ENCODE results near the gene RAD9B. TPM values are rescaled to one million over a fixed set of nuclear protein-coding genes. Genes with fewer than 3 reads are reported as not detected.
A peak's percentile ranks its signal among the peaks of the same experiment; 100 is the strongest.

RAD9B gene
- total and polyA plus RNA-seq, 10 of the 15 experiments (the other 5 are each of a cell fraction or from before 2014, with no cell fraction given): 0.54 to 2.0 (median 1.3) TPM

DNA sequence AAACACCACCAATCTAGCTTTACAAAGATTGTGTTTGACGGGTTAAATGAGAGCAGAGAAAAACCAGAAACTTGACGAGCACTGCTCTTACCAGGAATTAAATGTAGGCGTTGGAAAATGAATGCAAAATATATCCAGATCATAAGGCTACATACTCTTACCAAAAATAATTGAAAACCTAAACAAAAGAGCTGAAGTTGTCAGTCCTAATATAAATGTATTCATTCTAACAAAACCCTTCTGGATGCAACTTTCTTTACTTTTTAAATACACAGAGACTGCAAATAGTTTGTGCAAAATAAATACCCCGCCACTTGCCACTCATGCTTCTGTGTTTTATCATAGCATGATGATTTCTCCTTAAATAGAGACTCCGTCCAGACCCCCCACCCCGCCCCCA lies 32.7 kb downstream of the RAD9B start (continued):
- no peak for TF ChIP-seq SRF (IDR thresholded peaks at IDR 0.05; ENCODE audit: low read depth in 2 of 2, low read length in 2 of 2)

DNA sequence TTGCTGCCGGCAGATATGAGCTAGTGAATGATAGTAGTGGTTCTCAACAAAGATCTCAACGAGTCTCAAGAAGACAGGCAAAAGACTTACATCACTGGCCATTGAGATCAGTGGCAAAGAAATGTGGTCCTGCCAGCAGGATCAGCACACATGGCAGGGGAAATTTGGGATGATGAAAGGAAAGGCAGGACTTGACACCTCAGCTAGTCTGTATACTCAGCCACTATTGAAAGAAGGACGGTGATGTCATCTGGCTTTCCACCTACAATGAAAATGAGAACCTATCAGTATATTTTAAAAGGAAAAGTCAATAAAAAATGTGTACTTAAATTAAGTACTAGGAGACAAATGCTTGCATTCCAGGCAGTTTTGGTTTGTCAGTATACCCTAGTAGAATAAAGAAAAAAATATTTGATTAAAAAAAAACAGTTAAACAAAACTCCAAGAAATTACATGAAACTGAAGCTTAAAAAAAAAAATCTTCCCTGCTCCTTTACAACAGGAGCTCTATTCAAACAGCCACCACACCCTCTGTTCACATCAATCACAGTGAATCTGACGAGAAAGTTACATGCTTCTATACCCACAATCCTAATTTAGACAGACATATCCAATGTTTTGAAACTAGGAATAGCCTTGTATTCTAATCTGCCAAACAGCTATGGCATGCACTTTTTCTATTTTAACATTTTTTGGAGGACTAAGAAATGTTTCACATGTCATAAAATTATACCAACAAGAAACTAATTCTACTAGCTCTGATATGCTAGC lies 34.9 kb downstream of the RAD9B start:
- intact Hi-C loops (cut with micrococcal nuclease; ENCODE audit: unreplicated experiment): loop anchor here (10.0 kb wide), 1 partner anchor 348 kb away; no protein-coding TSS in a partner anchor
- Histone ChIP-seq H3K4me1 (ENCODE audit: control insufficient read depth, insufficient read depth, low read length) (peaks cover 55% of the 10 kb centered on the region), H3K27ac (ENCODE audit: control insufficient read depth, insufficient read depth) (peak overlapping the region; percentile 13; the same call in 1 of the 2 replicates), H2AFZ (ENCODE audit: control insufficient read depth, low read depth, low read length) (no peak overlapping the region), H3K27me3 (replicated peaks in 1 of 2; ENCODE audit: control insufficient read depth in 2 of 2, insufficient read depth in 2 of 2, low read length in 1 of 2) (no peaks in the 10 kb centered on the region), H3K9me3 (replicated peaks; ENCODE audit: control insufficient read depth, insufficient read depth, low read length) (no peaks in the 10 kb centered on the region), H3K9ac (ENCODE audit: control insufficient read depth, insufficient read depth, low read length) (no peak overlapping the region), H3K36me3 (ENCODE audit: control insufficient read depth in 2 of 2, insufficient read depth in 2 of 2, low read length in 1 of 2) (peaks cover 7 to 36% of the 10 kb centered on the region in 2 experiments), H3K4me2 (ENCODE audit: control insufficient read depth, insufficient read depth) (no peak overlapping the region), H3K79me2 (ENCODE audit: control insufficient read depth, insufficient read depth, low read length) (peaks cover 56% of the 10 kb centered on the region), H4K20me1 (ENCODE audit: control insufficient read depth, insufficient read depth) (no peaks in the 10 kb centered on the region), H3K4me3 (no peak overlapping the region)
- ChIA-PET RAD21 (ENCODE audit: unreplicated experiment) (interaction anchor here (0.6 to 1.6 kb wide), 4 partner anchors 9 to 66 kb away, joined by 3 to 5 read pairs (median 3); no protein-coding TSS in a partner anchor), POLR2A (interaction anchor here (0.7 to 10.4 kb wide), 3 partner anchors 10 to 41 kb away, joined by 3 to 122 read pairs (median 5); no protein-coding TSS in a partner anchor), CTCF (interaction anchor here (0.9 to 2.0 kb wide), 4 partner anchors 11 to 69 kb away, joined by 3 to 6 read pairs (median 3); partner anchors contain the start of gene GPN3), SMC1A (ENCODE audit: uncharacterized antibody, unreplicated experiment) (interaction anchor here (0.6 to 18.4 kb wide), 6 partner anchors 9 to 63 kb away, joined by 3 to 308 read pairs (median 10); no protein-coding TSS in a partner anchor)
- DNase-seq (ENCODE audit: low read depth, low spot score) (no peak), FAIRE-seq (no peak), ATAC-seq (no peak)
- no TSS peak for BruUV-seq (replicated peaks)
- in situ Hi-C loops (cut with MboI): no loop called here
- WGBS (ENCODE audit: insufficient coverage, insufficient replicate concordance, low lambda C conversion rate, missing lambda C conversion rate): 96% methylated on average over 4 of the region's 4 CpGs
- TF ChIP-seq PML (IDR thresholded peaks at IDR 0.05; ENCODE audit: low read length) (no peak), POLR2A (IDR thresholded peaks at IDR 0.05; ENCODE audit: low read depth, low read length) (no peak), MTA2 (IDR thresholded peaks at IDR 0.05; ENCODE audit: low read depth) (no peak), SUZ12 (IDR thresholded peaks at IDR 0.05; ENCODE audit: unreplicated experiment) (no peak), KAT2A (conservative IDR thresholded peaks at IDR 0.05; ENCODE audit: control insufficient read depth, low read depth, low read length) (no peak), FOS (IDR thresholded peaks at IDR 0.05; ENCODE audit: borderline replicate concordance, extremely low read depth, insufficient read length) (no peak), MYC (IDR thresholded peaks at IDR 0.05; ENCODE audit: insufficient read depth, insufficient read length, insufficient replicate concordance, low read length, severe bottlenecking) (no peak), SUPT20H (IDR thresholded peaks at IDR 0.05; ENCODE audit: borderline replicate concordance, control insufficient read depth, low read depth, low read length) (no peak), HDAC2 (IDR thresholded peaks at IDR 0.05) (no peak)
- TF ChIP-seq, protein P1, sequence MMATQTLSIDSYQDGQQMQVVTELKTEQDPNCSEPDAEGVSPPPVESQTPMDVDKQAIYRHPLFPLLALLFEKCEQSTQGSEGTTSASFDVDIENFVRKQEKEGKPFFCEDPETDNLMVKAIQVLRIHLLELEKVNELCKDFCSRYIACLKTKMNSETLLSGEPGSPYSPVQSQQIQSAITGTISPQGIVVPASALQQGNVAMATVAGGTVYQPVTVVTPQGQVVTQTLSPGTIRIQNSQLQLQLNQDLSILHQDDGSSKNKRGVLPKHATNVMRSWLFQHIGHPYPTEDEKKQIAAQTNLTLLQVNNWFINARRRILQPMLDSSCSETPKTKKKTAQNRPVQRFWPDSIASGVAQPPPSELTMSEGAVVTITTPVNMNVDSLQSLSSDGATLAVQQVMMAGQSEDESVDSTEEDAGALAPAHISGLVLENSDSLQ (IDR thresholded peaks at IDR 0.05): no peak
- TF ChIP-seq, protein P2, sequence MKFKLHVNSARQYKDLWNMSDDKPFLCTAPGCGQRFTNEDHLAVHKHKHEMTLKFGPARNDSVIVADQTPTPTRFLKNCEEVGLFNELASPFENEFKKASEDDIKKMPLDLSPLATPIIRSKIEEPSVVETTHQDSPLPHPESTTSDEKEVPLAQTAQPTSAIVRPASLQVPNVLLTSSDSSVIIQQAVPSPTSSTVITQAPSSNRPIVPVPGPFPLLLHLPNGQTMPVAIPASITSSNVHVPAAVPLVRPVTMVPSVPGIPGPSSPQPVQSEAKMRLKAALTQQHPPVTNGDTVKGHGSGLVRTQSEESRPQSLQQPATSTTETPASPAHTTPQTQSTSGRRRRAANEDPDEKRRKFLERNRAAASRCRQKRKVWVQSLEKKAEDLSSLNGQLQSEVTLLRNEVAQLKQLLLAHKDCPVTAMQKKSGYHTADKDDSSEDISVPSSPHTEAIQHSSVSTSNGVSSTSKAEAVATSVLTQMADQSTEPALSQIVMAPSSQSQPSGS (IDR thresholded peaks at IDR 0.05; ENCODE audit: low read length): no peak
- TF ChIP-seq, protein P3, sequence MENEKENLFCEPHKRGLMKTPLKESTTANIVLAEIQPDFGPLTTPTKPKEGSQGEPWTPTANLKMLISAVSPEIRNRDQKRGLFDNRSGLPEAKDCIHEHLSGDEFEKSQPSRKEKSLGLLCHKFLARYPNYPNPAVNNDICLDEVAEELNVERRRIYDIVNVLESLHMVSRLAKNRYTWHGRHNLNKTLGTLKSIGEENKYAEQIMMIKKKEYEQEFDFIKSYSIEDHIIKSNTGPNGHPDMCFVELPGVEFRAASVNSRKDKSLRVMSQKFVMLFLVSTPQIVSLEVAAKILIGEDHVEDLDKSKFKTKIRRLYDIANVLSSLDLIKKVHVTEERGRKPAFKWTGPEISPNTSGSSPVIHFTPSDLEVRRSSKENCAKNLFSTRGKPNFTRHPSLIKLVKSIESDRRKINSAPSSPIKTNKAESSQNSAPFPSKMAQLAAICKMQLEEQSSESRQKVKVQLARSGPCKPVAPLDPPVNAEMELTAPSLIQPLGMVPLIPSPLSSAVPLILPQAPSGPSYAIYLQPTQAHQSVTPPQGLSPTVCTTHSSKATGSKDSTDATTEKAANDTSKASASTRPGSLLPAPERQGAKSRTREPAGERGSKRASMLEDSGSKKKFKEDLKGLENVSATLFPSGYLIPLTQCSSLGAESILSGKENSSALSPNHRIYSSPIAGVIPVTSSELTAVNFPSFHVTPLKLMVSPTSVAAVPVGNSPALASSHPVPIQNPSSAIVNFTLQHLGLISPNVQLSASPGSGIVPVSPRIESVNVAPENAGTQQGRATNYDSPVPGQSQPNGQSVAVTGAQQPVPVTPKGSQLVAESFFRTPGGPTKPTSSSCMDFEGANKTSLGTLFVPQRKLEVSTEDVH (IDR thresholded peaks at IDR 0.05; ENCODE audit: low read depth, partially characterized antibody): no peak
- TF ChIP-seq, protein P4, sequence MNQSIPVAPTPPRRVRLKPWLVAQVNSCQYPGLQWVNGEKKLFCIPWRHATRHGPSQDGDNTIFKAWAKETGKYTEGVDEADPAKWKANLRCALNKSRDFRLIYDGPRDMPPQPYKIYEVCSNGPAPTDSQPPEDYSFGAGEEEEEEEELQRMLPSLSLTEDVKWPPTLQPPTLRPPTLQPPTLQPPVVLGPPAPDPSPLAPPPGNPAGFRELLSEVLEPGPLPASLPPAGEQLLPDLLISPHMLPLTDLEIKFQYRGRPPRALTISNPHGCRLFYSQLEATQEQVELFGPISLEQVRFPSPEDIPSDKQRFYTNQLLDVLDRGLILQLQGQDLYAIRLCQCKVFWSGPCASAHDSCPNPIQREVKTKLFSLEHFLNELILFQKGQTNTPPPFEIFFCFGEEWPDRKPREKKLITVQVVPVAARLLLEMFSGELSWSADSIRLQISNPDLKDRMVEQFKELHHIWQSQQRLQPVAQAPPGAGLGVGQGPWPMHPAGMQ (IDR thresholded peaks at IDR 0.05; ENCODE audit: borderline replicate concordance): no peak
